ENCODE measurements around the gene SFTPA1.

DNA sequence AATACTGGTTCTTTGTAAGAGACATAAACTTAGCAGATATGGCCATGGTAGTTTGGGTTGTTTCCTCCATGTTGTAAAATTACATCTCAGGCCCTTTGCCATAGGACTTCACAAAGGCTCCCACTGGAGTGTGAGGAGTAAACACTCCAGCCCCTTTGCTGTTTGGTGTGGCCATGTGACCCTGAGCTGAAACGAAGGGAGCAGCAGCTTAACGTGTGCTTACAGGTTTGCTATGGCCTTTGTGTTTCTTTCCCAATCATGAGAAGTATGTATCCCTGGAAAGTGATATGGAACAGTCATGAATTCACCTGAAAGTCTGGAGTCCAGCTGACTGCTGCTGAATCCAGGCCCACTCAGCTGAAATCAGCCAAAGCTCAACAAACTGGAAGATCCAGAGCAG is 23.8 kb upstream of the SFTPA1 start:
- TF ChIP-seq POLR2A (IDR thresholded peaks at IDR 0.05): no peak
- TF ChIP-seq, protein P1, sequence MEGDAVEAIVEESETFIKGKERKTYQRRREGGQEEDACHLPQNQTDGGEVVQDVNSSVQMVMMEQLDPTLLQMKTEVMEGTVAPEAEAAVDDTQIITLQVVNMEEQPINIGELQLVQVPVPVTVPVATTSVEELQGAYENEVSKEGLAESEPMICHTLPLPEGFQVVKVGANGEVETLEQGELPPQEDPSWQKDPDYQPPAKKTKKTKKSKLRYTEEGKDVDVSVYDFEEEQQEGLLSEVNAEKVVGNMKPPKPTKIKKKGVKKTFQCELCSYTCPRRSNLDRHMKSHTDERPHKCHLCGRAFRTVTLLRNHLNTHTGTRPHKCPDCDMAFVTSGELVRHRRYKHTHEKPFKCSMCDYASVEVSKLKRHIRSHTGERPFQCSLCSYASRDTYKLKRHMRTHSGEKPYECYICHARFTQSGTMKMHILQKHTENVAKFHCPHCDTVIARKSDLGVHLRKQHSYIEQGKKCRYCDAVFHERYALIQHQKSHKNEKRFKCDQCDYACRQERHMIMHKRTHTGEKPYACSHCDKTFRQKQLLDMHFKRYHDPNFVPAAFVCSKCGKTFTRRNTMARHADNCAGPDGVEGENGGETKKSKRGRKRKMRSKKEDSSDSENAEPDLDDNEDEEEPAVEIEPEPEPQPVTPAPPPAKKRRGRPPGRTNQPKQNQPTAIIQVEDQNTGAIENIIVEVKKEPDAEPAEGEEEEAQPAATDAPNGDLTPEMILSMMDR (IDR thresholded peaks at IDR 0.05 in 8 of 11, conservative IDR thresholded peaks at IDR 0.05 in 3 of 11): no peak

Measured in spleen (tissue), 7 donors.